SK-N-SH treated with all-trans-retinoic acid at 6 μM for 48 hours (cell line): Measurements from ENCODE around the gene FHOD3.
"Not testable (repeated sequence)": the region's sequence is repeated elsewhere in the genome, so short reads cannot be mapped to it uniquely, and the experiment has no call there.

Experiments used
- ATAC-seq: fragments of 200-7000 bp; cut with Tn5 transposase; 3 replicates; pipeline ENCODE4 v1.9.1; 2020; ENCODE audit warnings: mild to moderate bottlenecking, moderate library complexity
- ARNTL ChIP-seq: fragments of 450-650 bp; formaldehyde crosslinking; IDR thresholded peaks from 2 replicates; pipeline ENCODE4 v1.5.0; 2020; ENCODE audit warnings: low read depth, mild to moderate bottlenecking, moderate library complexity, borderline replicate concordance
- BACH2 ChIP-seq: fragments of 250-450 bp; sonication (Bioruptor Pico); IDR thresholded peaks from 2 replicates; pipeline ENCODE4 v1.9.0; 2021; ENCODE audit warnings: mild to moderate bottlenecking, borderline replicate concordance
- CREB5 ChIP-seq: fragments of 250-450 bp; sonication (Bioruptor Pico); IDR thresholded peaks from 2 replicates; pipeline ENCODE4 v1.5.1; 2020; ENCODE audit warnings: low read depth, mild to moderate bottlenecking, moderate library complexity
- CSDC2 ChIP-seq: fragments of 250-450 bp; sonication (Bioruptor Pico); IDR thresholded peaks from 2 replicates; pipeline ENCODE4 v1.5.0; 2020; ENCODE audit warnings: mild to moderate bottlenecking, moderate library complexity
- CSRNP3 ChIP-seq: fragments of 250-450 bp; sonication (Bioruptor Pico); IDR thresholded peaks from 2 replicates; pipeline ENCODE4 v1.5.1; 2021; ENCODE audit warnings: mild to moderate bottlenecking, moderate library complexity
- ESRRG ChIP-seq: fragments of 250-450 bp; sonication (Bioruptor Pico); IDR thresholded peaks from 2 replicates; pipeline ENCODE4 v1.6.1; 2021; ENCODE audit warnings: mild to moderate bottlenecking
- GLIS3 ChIP-seq: fragments of 250-450 bp; sonication (Bioruptor Pico); IDR thresholded peaks from 2 replicates; pipeline ENCODE4 v1.5.0; 2020; ENCODE audit warnings: mild to moderate bottlenecking, moderate library complexity
- ISL1 ChIP-seq: fragments of 250-450 bp; sonication (Bioruptor Pico); IDR thresholded peaks from 2 replicates; pipeline ENCODE4 v2.1.2; 2022; ENCODE audit warnings: mild to moderate bottlenecking, moderate library complexity
- OSR1 ChIP-seq: fragments of 250-450 bp; sonication (Bioruptor Pico); IDR thresholded peaks from 2 replicates; pipeline ENCODE4 v1.8.0; 2022; ENCODE audit warnings: moderate library complexity, mild to moderate bottlenecking, inconsistent platforms
- PATZ1 ChIP-seq: fragments of 250-450 bp; sonication (Bioruptor Pico); IDR thresholded peaks from 2 replicates; pipeline ENCODE4 v1.8.0; 2020; ENCODE audit warnings: mild to moderate bottlenecking, moderate library complexity, borderline replicate concordance
- POU6F1 ChIP-seq: fragments of 250-450 bp; sonication (Bioruptor Pico); IDR thresholded peaks from 2 replicates; pipeline ENCODE4 v1.8.0; 2021; ENCODE audit warnings: low read depth, mild to moderate bottlenecking, moderate library complexity, borderline replicate concordance
- PPARA ChIP-seq: fragments of 250-450 bp; sonication (Bioruptor Pico); IDR thresholded peaks from 2 replicates; pipeline ENCODE4 v1.5.0; 2020; ENCODE audit warnings: mild to moderate bottlenecking, borderline replicate concordance
- SNAI2 ChIP-seq: fragments of 250-450 bp; sonication (Bioruptor Pico); IDR thresholded peaks from 2 replicates; pipeline ENCODE4 v1.5.0; 2020; ENCODE audit warnings: mild to moderate bottlenecking, moderate library complexity
- TCF4 ChIP-seq: fragments of 250-450 bp; sonication (Bioruptor Pico); IDR thresholded peaks from 2 replicates; pipeline ENCODE4 v1.8.0; 2021; ENCODE audit warnings: mild to moderate bottlenecking, moderate library complexity, borderline replicate concordance
- TOX ChIP-seq: fragments of 250-450 bp; sonication (Bioruptor Pico); IDR thresholded peaks from 2 replicates; pipeline ENCODE4 v1.8.0; 2021; ENCODE audit warnings: mild to moderate bottlenecking, moderate library complexity, borderline replicate concordance
- TSHZ2 ChIP-seq: fragments of 250-450 bp; sonication (Bioruptor Pico); IDR thresholded peaks from 2 replicates; pipeline ENCODE4 v1.5.0; 2020; ENCODE audit warnings: mild to moderate bottlenecking, moderate library complexity
- ZC3H10 ChIP-seq: fragments of 250-450 bp; sonication (Bioruptor Pico); IDR thresholded peaks from 2 replicates; pipeline ENCODE4 v1.5.1; 2021; ENCODE audit warnings: mild to moderate bottlenecking, moderate library complexity
- ZFP3 ChIP-seq: fragments of 250-450 bp; sonication (Bioruptor Pico); IDR thresholded peaks from 2 replicates; pipeline ENCODE4 v1.5.0; 2020; ENCODE audit warnings: mild to moderate bottlenecking, moderate library complexity
- ZNF565 ChIP-seq: fragments of 450-650 bp; formaldehyde crosslinking; conservative IDR thresholded peaks from 2 replicates; pipeline ENCODE4 v1.5.0; 2020; ENCODE audit warnings: low read depth, mild to moderate bottlenecking, moderate library complexity
- ZNF70 ChIP-seq: fragments of 450-650 bp; formaldehyde crosslinking; IDR thresholded peaks from 2 replicates; pipeline ENCODE4 v1.5.0; 2020; ENCODE audit warnings: mild to moderate bottlenecking, moderate library complexity
- ZNF8 ChIP-seq: fragments of 450-650 bp; formaldehyde crosslinking; IDR thresholded peaks from 2 replicates; pipeline ENCODE4 v1.5.0; 2020; ENCODE audit warnings: mild to moderate bottlenecking, moderate library complexity

The FHOD3 gene

GRCh38 chr18:36547544-36547943, 250.0 kb downstream of the FHOD3 start (continued):
- TF ChIP-seq PATZ1 (CRISPR knock-in tag): no peak
- no peak for TF ChIP-seq ZC3H10 (CRISPR knock-in tag)
- no peak for TF ChIP-seq BACH2 (CRISPR knock-in tag)
- TF ChIP-seq ZFP3 (CRISPR knock-in tag): no peak
- TF ChIP-seq OSR1 (CRISPR knock-in tag): no peak
- TF ChIP-seq ZNF8: no peak
- no peak for TF ChIP-seq GLIS3 (CRISPR knock-in tag)
- no peak for TF ChIP-seq SNAI2 (CRISPR knock-in tag)
- TF ChIP-seq ESRRG: no peak
- TF ChIP-seq PPARA (CRISPR knock-in tag): no peak
- TF ChIP-seq, all 23 proteins: peak for 0

- ATAC-seq: not testable (repeated sequence)
Observed at GRCh38 chr18:36551274-36551673, 253.8 kb downstream of the FHOD3 start.

GRCh38 chr18:36558234-36558633, 260.7 kb downstream of the FHOD3 start:
- no peak; the same call in 2 of the 3 replicates for ATAC-seq
- no peak for TF ChIP-seq ZNF70 (CRISPR knock-in tag)
- no peak for TF ChIP-seq ZNF565
- no peak for TF ChIP-seq SNAI2 (CRISPR knock-in tag)
- TF ChIP-seq CREB5 (CRISPR knock-in tag): no peak
- no peak for TF ChIP-seq BACH2 (CRISPR knock-in tag)
- TF ChIP-seq TSHZ2 (CRISPR knock-in tag): no peak
- no peak for TF ChIP-seq TOX (CRISPR knock-in tag)
- no peak for TF ChIP-seq ZC3H10 (CRISPR knock-in tag)
- no peak for TF ChIP-seq POU6F1 (CRISPR knock-in tag)
- TF ChIP-seq ARNTL: no peak
- no peak for TF ChIP-seq CSDC2
- no peak for TF ChIP-seq ZNF8
- no peak for TF ChIP-seq ISL1 (CRISPR knock-in tag)
- TF ChIP-seq ZFP3 (CRISPR knock-in tag): no peak
- TF ChIP-seq GLIS3 (CRISPR knock-in tag): no peak
- TF ChIP-seq TCF4 (CRISPR knock-in tag): no peak
- no peak for TF ChIP-seq PPARA (CRISPR knock-in tag)
- no peak for TF ChIP-seq CSRNP3 (CRISPR knock-in tag)
- no peak for TF ChIP-seq OSR1 (CRISPR knock-in tag)
- TF ChIP-seq ESRRG: no peak
